Calu3 (cell line): Measurements from ENCODE around the gene CBR1. TPM values are rescaled to one million over a fixed set of nuclear protein-coding genes. Genes with fewer than 3 reads are reported as not detected.

ENCODE experiments used
- BruUV-seq: library from RNA; stranded (reverse); fragments of 400-500 nt; replicated peaks from 2 replicates; lab custom pipeline; 2021; lab: Mats Ljungman, UMichigan
- CTCF ChIA-PET: fragments of 300-600 bp; sonication (Branson Sonifier 250); formaldehyde crosslinking; loops from one replicate; lab custom pipeline; 2022; ENCODE audit warnings: antibody characterized with exemption; lab: Charles Lee
- DNase-seq: peaks from one replicate; pipeline ENCODE4 v3.0.0; 2022
- H3K27ac Mint-ChIP-seq: one replicate; pipeline ENCODE4 v1.8.0; 2022; ENCODE audit warnings: mixed read lengths; ENCODE audit not compliant: unreplicated experiment
- H3K27me3 Mint-ChIP-seq: one replicate; pipeline ENCODE4 v1.8.0; 2022; ENCODE audit warnings: mixed read lengths; ENCODE audit not compliant: unreplicated experiment
- H3K36me3 Mint-ChIP-seq: one replicate; pipeline ENCODE4 v1.8.0; 2022; ENCODE audit warnings: mild to moderate bottlenecking, moderate library complexity, mixed read lengths; ENCODE audit not compliant: insufficient read depth, unreplicated experiment
- H3K4me1 Mint-ChIP-seq: one replicate; pipeline ENCODE4 v1.8.0; 2022; ENCODE audit warnings: mild to moderate bottlenecking, low read depth, mixed read lengths; ENCODE audit not compliant: unreplicated experiment
- H3K4me3 Mint-ChIP-seq: one replicate; pipeline ENCODE4 v1.8.0; 2022; ENCODE audit warnings: mild to moderate bottlenecking, low read depth, moderate library complexity, mixed read lengths; ENCODE audit not compliant: unreplicated experiment
- H3K9me3 Mint-ChIP-seq: one replicate; pipeline ENCODE4 v1.8.0; 2022; ENCODE audit warnings: low read depth, mixed read lengths; ENCODE audit not compliant: unreplicated experiment
- intact Hi-C: fragments of 100-400 bp; cut with micrococcal nuclease; formaldehyde crosslinking; loops from one replicate; pipeline ENCODE4 v1.10.0; 2022; ENCODE audit not compliant: unreplicated experiment
- total RNA-seq: library from RNA; stranded (reverse); gene quantifications from 2 replicates; pipeline ENCODE4 v1.2.3, GENCODE V29; 2022
- TF ChIP-seq, protein P1 (sequence below): fragments of 200-600 bp; IDR thresholded peaks from one replicate; pipeline ENCODE4 v1.8.0; 2022; ENCODE audit warnings: antibody characterized with exemption; ENCODE audit not compliant: unreplicated experiment

The CBR1 gene
- total RNA-seq, 1 experiment from 2014 or later = 57.8 TPM

GRCh38 chr21:36092681-36093080 lies 22.9 kb downstream of the CBR1 start:
- Mint-ChIP-seq H3K4me3 (no peak overlapping the region), H3K36me3 (no peaks in the 10 kb centered on the region), H3K9me3 (peaks cover 3% of the 10 kb centered on the region), H3K27me3 (no peaks in the 10 kb centered on the region), H3K4me1 (no peaks in the 10 kb centered on the region), H3K27ac (no peak overlapping the region)
- intact Hi-C loops = no loop called here
- BruUV-seq = no TSS peak
- DNase-seq = no peak
- TF ChIP-seq, protein P1, sequence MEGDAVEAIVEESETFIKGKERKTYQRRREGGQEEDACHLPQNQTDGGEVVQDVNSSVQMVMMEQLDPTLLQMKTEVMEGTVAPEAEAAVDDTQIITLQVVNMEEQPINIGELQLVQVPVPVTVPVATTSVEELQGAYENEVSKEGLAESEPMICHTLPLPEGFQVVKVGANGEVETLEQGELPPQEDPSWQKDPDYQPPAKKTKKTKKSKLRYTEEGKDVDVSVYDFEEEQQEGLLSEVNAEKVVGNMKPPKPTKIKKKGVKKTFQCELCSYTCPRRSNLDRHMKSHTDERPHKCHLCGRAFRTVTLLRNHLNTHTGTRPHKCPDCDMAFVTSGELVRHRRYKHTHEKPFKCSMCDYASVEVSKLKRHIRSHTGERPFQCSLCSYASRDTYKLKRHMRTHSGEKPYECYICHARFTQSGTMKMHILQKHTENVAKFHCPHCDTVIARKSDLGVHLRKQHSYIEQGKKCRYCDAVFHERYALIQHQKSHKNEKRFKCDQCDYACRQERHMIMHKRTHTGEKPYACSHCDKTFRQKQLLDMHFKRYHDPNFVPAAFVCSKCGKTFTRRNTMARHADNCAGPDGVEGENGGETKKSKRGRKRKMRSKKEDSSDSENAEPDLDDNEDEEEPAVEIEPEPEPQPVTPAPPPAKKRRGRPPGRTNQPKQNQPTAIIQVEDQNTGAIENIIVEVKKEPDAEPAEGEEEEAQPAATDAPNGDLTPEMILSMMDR = no peak
- CTCF ChIA-PET = no interaction called here

DNA sequence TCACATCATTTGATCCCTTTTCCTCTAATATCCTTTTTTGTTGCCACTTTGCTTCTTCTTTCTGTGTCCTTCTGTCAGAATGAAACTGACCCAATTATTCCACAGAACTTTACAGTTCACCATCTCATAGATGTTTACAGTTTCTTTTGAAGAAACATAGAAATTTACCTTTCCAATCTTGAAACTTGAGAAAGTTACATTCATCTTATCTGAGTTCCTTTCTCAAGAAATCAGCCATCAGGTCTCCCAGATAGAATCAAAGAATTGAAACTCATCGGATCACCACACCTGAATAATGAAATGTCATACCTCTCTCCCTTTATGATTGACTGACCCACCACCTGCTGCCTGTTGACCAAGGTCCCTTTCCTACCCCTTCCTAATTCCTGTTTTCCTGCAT lies 23.7 kb downstream of the CBR1 start:
- intact Hi-C loops = no loop called here
- CTCF ChIA-PET = no interaction called here
- Mint-ChIP-seq H3K27me3 (no peaks in the 10 kb centered on the region), H3K9me3 (peaks cover 3% of the 10 kb centered on the region), H3K4me3 (no peak overlapping the region), H3K4me1 (no peaks in the 10 kb centered on the region), H3K27ac (no peak overlapping the region), H3K36me3 (no peaks in the 10 kb centered on the region)
- DNase-seq = no peak
- BruUV-seq = no TSS peak
- TF ChIP-seq, protein P1 = no peak

DNA sequence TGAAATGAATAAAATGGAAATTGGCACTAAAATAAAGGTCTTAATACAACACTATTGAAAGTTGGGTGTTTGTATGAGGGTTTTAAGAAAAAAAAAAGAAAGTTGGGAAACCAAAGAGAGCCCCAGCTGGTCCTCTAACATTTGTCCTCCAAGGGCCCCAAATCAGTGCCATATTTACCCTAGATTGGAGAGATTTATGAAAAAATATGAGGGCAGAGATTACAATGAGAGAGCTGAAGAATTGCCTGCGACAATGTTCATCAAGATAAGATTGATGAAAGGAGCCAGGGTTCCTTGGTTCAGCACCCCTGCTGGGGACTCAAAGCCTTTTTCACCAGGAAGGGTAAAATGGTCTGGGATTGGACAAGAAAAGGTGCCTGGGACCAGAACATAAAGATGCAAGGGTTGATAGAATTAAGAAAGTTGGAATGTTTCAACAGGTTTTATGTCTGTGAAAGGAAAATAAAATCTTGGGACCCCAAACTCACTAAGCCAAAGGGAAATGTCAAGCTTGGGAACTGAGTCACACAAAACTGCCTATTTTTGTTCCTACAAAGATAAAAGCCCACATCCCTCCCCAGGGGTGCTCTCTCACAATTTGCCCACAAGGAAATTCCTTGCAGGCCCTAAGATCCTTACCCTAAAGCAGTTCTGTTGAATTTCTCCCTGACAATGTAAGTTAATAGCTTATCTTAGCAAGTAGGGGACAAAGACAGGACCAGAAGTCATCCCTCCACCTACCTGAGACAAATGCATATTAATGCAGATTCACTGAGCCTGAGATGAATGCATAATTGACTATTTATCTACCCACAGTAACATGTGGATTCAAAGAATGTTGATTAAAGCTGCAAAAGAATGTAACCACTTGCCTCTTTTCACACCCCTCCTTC lies 26.8 kb downstream of the CBR1 start:
- Mint-ChIP-seq H3K4me1 (no peaks in the 10 kb centered on the region), H3K4me3 (no peak overlapping the region), H3K36me3 (no peaks in the 10 kb centered on the region), H3K27ac (no peak overlapping the region), H3K9me3 (peaks cover 3% of the 10 kb centered on the region), H3K27me3 (no peaks in the 10 kb centered on the region)
- intact Hi-C loops = no loop called here
- TF ChIP-seq, protein P1 = no peak
- BruUV-seq = no TSS peak
- CTCF ChIA-PET = no interaction called here
- no peak for DNase-seq

DNA sequence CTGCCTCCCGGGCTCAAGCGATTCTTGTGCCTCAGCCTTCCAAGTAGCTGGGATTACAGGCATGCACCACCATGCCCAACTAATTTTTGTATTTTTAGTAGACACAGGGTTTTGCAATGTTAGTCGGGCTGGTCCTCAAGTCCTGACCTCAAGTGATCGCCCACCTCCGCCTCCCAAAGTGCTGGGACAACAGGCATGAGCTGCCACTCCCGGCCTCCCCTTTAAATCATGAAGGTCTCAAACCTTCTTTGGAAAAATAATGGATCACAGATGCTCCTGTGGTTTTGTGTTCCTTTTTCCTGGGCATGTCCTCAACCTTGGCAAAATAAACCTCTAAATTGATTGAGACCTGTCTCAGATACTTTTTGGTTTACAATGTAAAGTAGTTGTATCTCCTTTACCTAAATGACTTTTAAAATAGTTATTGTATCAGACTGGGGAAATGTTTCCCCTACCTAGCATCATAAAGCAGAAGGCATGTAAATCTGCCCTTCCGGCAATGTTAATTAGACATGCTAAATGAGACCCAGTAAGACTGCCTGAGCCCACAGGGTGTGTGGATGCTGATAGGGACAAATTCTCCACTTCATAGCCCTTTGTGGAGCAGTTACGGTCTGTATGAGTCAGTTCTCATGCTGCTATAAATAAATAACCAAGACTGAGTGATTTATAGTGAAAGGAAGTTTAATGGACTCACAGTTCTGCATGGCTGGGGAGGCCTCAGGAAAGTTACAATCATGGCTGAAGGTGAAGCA lies 27.8 kb downstream of the CBR1 start:
- Mint-ChIP-seq H3K27me3 (no peaks in the 10 kb centered on the region), H3K36me3 (no peaks in the 10 kb centered on the region), H3K27ac (no peak overlapping the region), H3K4me1 (no peaks in the 10 kb centered on the region), H3K9me3 (peaks cover 3% of the 10 kb centered on the region), H3K4me3 (no peak overlapping the region)
- CTCF ChIA-PET = no interaction called here
- TF ChIP-seq, protein P1 = no peak
- no peak for DNase-seq
- intact Hi-C loops = no loop called here
- no TSS peak for BruUV-seq
